GM19467 (cell line): ENCODE results near the gene NECAB2.

ENCODE experiments used
- ATAC-seq: cut with Tn5 transposase; IDR thresholded peaks from one replicate; pipeline ENCODE4 v1.9.1; 2021; ENCODE audit warnings: mild to moderate bottlenecking, moderate library complexity; ENCODE audit not compliant: unreplicated experiment

Gene NECAB2

DNA sequence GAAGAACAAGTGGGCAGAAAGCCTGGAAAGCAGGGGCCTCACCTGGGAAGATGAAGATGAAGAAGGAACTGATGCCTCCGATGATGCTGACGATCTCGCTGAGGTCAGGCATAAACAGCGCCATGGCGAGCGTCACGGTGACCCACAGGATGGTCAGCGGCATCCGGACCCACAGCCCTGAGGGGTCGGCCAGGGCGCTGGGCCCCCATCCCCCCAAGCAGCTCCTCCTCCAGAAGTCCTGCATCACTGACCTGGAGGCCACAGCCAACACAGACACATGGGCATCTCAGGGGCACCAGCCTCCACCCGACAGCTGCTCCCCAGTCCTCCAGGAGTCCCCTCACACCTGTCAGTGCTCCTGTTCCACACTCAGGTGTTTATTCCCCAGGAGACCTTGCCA is 48.4 kb downstream of the NECAB2 start:
- ATAC-seq, result no peak

GRCh38 chr16:84018710-84019109 is 50.7 kb downstream of the NECAB2 start:
- no peak for ATAC-seq

DNA sequence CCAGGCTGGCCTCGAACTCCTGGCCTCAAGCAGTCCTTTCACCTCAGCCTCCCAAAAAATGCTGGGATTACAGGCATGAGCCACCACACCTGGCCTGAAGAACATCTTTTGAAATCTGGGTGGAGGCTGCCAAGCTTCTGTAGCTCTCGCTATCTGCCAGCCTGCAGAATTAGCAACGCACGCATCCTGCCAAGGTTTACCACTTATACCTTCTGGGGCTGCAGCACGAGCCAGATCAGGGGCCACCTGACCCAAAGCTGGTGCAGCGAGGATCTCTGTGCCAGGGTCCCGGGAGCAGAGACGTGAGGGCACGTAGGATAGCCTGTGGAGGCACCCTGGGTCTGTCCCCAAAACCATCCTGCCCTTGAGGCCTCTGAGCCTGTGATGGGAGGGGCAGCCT is 52.3 kb downstream of the NECAB2 start:
- no peak for ATAC-seq

DNA sequence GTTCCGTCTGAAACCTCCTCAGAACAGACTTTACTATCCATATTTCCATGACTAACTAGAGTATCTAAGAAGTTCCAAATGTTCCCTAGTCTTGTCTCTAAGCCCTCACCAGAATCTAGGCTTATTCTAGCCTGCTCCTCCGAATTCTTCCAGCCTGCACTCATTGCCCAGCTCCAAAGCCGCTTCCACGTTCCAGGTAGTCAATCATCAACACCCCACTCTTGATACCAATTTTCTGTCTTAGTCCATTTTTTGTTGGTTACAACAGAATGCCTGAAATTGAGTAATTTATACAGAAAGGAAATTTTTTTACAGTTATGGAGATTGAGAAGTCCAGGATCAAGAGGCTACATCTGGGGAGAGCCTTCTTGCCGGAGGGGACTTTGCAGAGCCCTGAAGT is 53.4 kb downstream of the NECAB2 start:
- no peak for ATAC-seq

DNA sequence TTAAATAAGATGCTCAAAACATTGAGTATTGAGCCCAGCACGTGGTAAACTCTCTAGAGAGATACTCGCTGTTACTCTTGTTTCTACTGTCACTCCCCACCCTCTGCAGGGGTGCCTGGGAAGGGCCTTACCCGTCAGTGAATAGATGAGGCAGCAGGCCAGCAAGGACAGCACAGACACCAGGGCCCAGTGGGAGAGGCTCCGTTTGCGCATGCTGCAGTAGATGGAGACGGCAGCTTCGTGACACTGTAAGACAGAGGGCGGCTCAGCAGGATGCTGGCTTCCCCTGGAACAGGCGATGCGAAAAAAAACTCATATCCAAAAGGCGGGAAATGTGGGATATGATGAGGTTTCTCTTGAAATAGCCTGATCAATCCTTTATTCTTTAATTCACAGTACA is 54.6 kb downstream of the NECAB2 start:
- ATAC-seq, result no peak

DNA sequence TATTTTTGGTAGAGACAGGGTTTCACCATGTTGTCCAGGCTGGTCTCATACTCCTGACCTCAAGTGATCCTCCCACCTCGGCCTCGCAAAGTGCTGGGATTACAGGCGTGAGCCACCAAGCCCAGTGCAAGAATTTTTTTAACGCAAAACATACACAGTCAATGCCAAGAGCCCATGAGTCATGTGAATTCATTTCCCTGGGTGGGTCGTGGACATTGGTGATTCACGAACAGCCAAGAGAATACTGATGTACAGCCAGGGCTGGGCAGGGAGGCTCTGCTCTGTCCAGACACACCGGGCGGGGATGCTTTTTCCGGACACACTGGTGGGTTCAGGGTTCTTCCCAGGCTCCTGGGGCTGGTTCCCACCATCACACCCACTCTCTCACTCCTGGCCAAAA is 56.8 kb downstream of the NECAB2 start:
- no peak for ATAC-seq

DNA sequence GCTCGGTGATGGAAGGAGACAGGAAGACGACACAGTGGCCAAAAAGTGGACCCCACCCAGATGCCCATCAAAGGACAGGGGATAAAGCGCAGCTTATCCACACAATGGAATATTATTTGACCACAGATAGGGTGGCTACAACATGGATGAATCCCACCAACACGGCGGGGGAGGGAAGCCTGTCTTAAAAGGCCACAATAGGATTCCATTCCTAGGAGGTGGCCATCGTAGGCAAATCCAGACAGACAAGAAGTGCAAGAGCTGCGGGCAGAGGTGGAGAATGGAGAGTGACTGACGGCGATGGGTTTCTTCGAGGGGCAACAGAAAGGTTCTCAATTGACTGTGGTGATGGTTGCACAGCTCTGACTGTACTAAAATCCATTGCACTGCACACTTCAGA is 58.6 kb downstream of the NECAB2 start:
- ATAC-seq, result no peak

DNA sequence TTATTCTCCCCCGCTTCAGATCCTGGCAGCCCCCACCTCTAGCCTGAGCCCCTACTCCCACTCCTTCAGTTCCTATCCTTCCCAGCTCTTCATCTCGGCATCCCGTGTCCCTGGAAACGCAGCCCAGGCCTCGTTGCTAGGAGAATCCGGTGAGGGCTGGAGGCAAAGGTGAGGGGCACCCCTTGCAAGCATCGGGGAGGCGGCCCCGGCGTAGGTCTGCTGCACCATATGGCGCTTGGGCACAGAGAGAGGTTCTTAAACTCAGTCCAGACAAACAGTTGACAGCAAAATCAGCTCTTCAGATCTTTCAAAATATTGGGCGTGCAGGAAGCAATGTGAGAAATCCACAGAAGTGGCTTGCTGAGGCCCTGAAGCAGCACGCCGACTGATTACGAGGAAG is 59.6 kb downstream of the NECAB2 start:
- ATAC-seq, result no peak

DNA sequence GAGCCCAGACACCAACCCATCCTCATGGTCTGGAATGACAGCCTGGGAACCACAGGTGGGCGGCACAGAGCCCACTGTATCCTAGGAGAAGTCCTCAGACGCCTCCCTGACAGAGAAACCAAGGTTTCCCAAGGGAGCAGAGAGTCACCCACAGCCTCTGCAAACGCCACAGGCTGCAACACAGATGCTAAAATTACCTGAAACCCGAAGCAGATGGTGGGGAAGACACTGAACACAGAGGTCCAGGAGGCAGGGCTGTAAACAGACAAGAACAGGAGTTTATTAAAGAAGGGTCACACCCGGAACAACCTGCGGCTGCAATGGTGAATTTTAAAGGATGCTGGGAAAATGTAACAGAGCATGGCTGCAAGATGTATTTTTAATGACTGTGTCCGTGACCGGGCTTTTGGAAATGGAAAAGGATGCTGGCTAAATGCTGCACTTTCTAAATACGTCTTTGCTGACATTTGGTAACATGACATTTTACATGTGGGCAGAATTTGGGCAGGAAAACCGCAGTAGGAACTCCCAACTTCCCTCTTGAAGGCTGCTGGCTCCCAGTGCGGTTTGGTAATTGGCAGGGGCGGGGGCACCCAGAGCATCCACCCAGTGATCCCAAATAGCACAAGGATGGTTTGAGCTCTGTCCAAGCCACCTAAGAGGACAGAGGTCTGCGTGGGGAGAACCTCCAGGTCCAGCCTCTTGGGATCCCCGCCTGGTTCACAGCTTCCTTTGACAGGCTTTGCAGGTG is 61.4 kb downstream of the NECAB2 start:
- ATAC-seq, result no peak

- no peak for ATAC-seq
These were observed 63.5 kb downstream of the NECAB2 start for GRCh38 chr16:84031556-84031955.

GRCh38 chr16:84032458-84033178 is 64.6 kb downstream of the NECAB2 start:
- ATAC-seq, result no peak

- no peak for ATAC-seq
These were observed 65.5 kb downstream of the NECAB2 start for GRCh38 chr16:84033251-84034195.

DNA sequence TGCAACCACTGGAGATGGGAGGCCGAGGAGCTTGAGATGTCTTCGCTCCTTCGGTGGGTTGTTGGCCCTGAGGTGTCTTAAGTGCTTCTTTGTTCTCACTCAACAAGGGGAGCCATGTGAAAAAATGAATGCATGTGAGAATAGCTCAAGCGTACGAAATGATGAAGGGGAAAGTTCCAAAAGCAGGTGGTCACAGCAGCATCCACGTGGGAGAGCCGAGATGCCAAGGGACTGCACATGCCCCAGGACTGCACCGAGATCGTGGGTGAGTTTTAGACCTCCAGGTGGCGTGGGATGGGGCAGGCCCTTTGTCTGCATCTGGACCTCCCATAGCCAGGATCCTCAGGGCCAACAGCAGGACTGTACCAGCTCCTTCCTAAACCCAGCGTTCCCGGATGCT is 66.5 kb downstream of the NECAB2 start:
- no peak for ATAC-seq

- ATAC-seq, result no peak
These were observed 68.1 kb downstream of the NECAB2 start for GRCh38 chr16:84036131-84036530.

DNA sequence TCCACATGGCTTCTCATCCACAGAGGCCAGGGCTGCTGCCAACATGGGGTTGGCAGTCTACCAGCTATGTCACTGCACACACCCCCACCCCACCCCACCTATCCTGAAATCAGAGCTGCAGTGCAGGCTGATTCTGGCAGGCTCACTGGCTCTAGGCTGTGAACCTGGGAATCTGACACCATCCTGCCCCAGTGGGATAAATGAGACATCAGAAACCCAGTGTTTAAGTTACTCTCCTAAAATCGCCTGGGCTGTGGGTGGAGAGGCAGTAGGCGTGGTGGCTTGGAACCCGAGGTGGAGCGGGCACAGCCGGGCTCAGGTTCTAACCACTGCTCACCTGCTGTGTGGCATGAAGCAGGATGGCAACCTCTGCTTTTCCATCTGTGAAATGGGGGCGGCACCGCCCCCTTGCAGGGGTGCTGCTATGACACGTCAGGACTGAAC is 69.0 kb downstream of the NECAB2 start:
- ATAC-seq, result no peak

GRCh38 chr16:84038469-84038868 is 70.4 kb downstream of the NECAB2 start:
- no peak for ATAC-seq

- no peak for ATAC-seq
These were observed 71.7 kb downstream of the NECAB2 start for GRCh38 chr16:84039696-84040095.

- no peak for ATAC-seq
These were observed 72.3 kb downstream of the NECAB2 start for GRCh38 chr16:84040226-84040822.

DNA sequence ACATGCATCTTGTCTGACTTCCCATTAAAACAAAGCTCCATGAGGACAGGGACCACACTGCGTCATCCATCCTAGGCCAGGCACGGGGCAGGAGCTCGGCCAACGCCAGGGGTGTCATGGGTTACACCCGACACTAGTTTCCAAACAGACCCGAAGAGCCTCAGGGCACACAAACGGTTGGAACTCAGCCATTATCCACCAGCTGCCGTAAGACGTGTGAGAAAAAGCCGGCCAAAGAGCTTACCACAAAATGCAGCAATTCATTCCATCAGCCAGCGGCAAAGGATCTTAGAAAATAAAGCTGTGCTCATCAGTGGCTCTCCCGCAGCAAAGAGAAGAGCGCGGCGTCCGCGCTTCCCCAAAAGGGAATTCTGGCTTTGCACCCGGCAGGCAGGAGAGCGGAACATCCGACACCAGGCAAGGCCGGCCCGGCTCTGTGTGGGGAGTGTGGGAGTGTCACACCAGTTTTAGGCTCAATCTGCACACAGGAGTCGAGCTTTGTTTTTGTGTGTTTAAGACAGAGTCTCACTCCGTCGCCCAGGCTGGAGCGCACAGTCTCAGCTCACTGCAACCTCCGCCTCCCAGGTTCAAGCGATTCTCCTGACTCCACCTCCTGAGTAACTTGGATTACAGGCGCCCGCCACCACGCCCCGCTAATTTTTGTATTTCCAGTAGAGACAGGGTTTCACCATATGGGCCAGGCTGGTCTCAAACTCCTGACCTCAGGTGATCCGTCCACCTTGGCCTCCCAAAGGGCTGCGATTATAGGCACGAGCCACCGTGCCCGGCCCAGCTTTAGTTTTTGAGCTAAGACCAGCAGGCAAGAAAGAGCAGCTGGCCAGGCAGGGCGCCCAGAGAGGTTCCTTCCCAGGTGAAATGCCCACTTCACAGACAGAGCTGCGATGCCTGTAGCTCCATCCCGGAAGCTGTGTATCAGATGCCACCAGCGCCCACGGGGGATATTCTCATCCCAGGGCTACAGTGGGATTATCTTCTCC is 73.1 kb downstream of the NECAB2 start:
- no peak for ATAC-seq

DNA sequence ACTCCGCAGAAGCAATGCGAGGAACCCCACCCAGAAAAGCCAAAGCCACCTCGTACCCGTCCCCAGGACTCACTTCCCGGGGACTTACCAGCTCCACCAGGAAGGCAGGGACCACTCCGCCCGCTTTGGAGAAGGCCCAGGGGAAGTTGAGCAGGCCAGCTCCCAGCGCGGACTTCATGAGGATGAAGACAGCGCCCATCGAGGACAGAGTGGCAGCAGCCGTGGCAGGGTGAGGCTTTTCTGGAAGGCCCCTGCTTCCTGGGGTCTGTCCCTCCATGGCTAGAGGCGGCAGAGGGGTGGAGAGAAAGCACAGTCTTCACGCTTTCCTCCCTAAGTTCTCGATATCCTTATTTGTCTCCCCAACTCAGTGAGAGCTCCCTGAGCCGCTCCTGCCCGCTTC is 73.8 kb downstream of the NECAB2 start:
- ATAC-seq, result no peak
